Measurements from ENCODE around the gene RIC1. TPM values are rescaled to one million over a fixed set of nuclear protein-coding genes. Genes with fewer than 3 reads are reported as not detected.

RIC1 gene
- total and polyA plus RNA-seq, 9 of the 15 experiments (the other 6 are each of a cell fraction or from before 2014, with no cell fraction given) = 3.2 to 25.8 (median 15.0) TPM

- FAIRE-seq (no peak), DNase-seq (ENCODE audit: extremely low read depth in 1 of 4, low spot score in 3 of 4) (no peak), ATAC-seq (no peak)
- in situ Hi-C loops (cut with MboI) = no loop called here
- Histone ChIP-seq H3K27ac (ENCODE audit: extremely low read depth, low read depth, low read length) (no peak overlapping the region), H3K27me3 (ENCODE audit: control insufficient read depth in 2 of 2, insufficient read depth in 2 of 2, low read length in 2 of 2) (no peaks in the 10 kb centered on the region), H2AFZ (ENCODE audit: low read depth, low read length) (no peak overlapping the region), H3K79me2 (ENCODE audit: control insufficient read depth, insufficient read depth, low read length) (no peaks in the 10 kb centered on the region), H3K4me3 (no peak overlapping the region), H3K4me2 (ENCODE audit: insufficient read depth, low read length) (no peak overlapping the region), H3K36me3 (ENCODE audit: control insufficient read depth, insufficient read depth, low read length) (peaks cover 57% of the 10 kb centered on the region; the same call in 2 of the 3 replicates), H3K4me1 (replicated peaks in 1 of 2; ENCODE audit: control insufficient read depth in 2 of 2, insufficient read depth in 2 of 2, low read length in 2 of 2) (no peaks in the 10 kb centered on the region), H3K9me1 (ENCODE audit: control insufficient read depth, insufficient read depth, low read length) (no peaks in the 10 kb centered on the region), H3K9me3 (replicated peaks; ENCODE audit: control insufficient read depth, insufficient read depth, low read depth, low read length) (no peaks in the 10 kb centered on the region), H4K20me1 (replicated peaks; ENCODE audit: control insufficient read depth, insufficient read depth, low read length) (no peaks in the 10 kb centered on the region), H3K9ac (ENCODE audit: insufficient read depth in 1 of 2, low read depth in 2 of 2, low read length in 2 of 2) (no peak overlapping the region)
- 83% methylated on average over 1 of the region's 1 CpG for WGBS (ENCODE audit: insufficient coverage, low coverage, missing lambda C conversion rate)
- BruUV-seq (replicated peaks) = no TSS peak
- ChIA-PET CTCF (ENCODE audit: low intra/inter-chr PET ratio) (no interaction called here), POLR2A (interaction anchor here (0.6 kb wide), 1 partner anchor 73 kb away, joined by 3 read pairs; no protein-coding TSS in a partner anchor)
- intact Hi-C loops (cut with micrococcal nuclease) = no loop called here
- TF ChIP-seq SMARCA4 (IDR thresholded peaks at IDR 0.05) (no peak), CBFB (CRISPR knock-in tag; IDR thresholded peaks at IDR 0.05) (no peak), MNT (conservative IDR thresholded peaks at IDR 0.05) (no peak), GATA2 (CRISPR knock-in tag; IDR thresholded peaks at IDR 0.05) (no peak), HEY1 (CRISPR knock-in tag; IDR thresholded peaks at IDR 0.05; ENCODE audit: borderline replicate concordance) (no peak), CEBPB (tag; IDR thresholded peaks at IDR 0.05) (no peak), ZNF592 (IDR thresholded peaks at IDR 0.05) (no peak), HDAC6 (IDR thresholded peaks at IDR 0.05; ENCODE audit: low read depth, low read length) (no peak), ZNF41 (CRISPR knock-in tag; conservative IDR thresholded peaks at IDR 0.05) (no peak), ZNF239 (CRISPR knock-in tag; IDR thresholded peaks at IDR 0.05) (no peak), SAFB (IDR thresholded peaks at IDR 0.05; ENCODE audit: borderline replicate concordance, low read depth, low read length) (no peak), ZNF551 (CRISPR knock-in tag; IDR thresholded peaks at IDR 0.05) (no peak), STAG1 (CRISPR knock-in tag; IDR thresholded peaks at IDR 0.05; ENCODE audit: borderline replicate concordance) (no peak), RFX7 (CRISPR knock-in tag; IDR thresholded peaks at IDR 0.05) (no peak), ZNF445 (CRISPR knock-in tag; IDR thresholded peaks at IDR 0.05; ENCODE audit: low read depth) (no peak), TEAD1 (CRISPR knock-in tag; IDR thresholded peaks at IDR 0.05) (no peak)
- TF ChIP-seq, protein P1, sequence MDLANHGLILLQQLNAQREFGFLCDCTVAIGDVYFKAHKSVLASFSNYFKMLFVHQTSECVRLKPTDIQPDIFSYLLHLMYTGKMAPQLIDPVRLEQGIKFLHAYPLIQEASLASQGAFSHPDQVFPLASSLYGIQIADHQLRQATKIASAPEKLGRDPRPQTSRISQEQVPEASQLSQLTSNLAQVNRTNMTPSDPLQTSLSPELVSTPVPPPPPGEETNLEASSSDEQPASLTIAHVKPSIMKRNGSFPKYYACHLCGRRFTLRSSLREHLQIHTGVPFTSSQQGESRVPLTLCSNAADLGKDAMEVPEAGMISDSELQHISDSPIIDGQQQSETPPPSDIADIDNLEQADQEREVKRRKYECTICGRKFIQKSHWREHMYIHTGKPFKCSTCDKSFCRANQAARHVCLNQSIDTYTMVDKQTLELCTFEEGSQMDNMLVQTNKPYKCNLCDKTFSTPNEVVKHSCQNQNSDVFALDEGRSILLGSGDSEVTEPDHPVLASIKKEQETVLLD (IDR thresholded peaks at IDR 0.05) = no peak
These were observed 135.4 kb downstream of the RIC1 start for GRCh38 chr9:5764130-5764868.
